GM12801 (cell line): ENCODE measurements around the gene L3MBTL3.

Source experiments
- CTCF ChIP-seq: IDR thresholded peaks from one replicate; pipeline ENCODE4 v1.5.1; 2011; ENCODE audit warnings: control low read depth; ENCODE audit not compliant: insufficient read length; ENCODE audit errors: extremely low read depth

The L3MBTL3 gene

GRCh38 chr6:130156908-130157307 lies 138.5 kb downstream of the L3MBTL3 start:
- TF ChIP-seq CTCF, result no peak

GRCh38 chr6:130158056-130158455 lies 139.7 kb downstream of the L3MBTL3 start:
- TF ChIP-seq CTCF, result no peak

- no peak for TF ChIP-seq CTCF
Measured at GRCh38 chr6:130158548-130158947, 140.2 kb downstream of the L3MBTL3 start.

GRCh38 chr6:130159956-130160355 lies 141.6 kb downstream of the L3MBTL3 start:
- TF ChIP-seq CTCF, result no peak

- no peak for TF ChIP-seq CTCF
Measured at GRCh38 chr6:130161683-130162404, 143.5 kb downstream of the L3MBTL3 start.

GRCh38 chr6:130162421-130162820 lies 144.0 kb downstream of the L3MBTL3 start:
- no peak for TF ChIP-seq CTCF

GRCh38 chr6:130163266-130163665 lies 144.9 kb downstream of the L3MBTL3 start:
- TF ChIP-seq CTCF, result no peak
